ENCODE data around the gene SDR9C7.
"Not testable (repeated sequence)": the region's sequence is repeated elsewhere in the genome, so short reads cannot be mapped to it uniquely, and the experiment has no call there.

- TF ChIP-seq EZH2phosphoT487 (IDR thresholded peaks at IDR 0.05; ENCODE audit: low read depth, severe bottlenecking, unreplicated experiment); CTCF (IDR thresholded peaks at IDR 0.05; ENCODE audit: poor library complexity); EZH2 (IDR thresholded peaks at IDR 0.05; ENCODE audit: borderline replicate concordance): not testable (repeated sequence)
These were observed 54.7 kb downstream of the SDR9C7 start for GRCh38 chr12:56879240-56880124.

Measured in hepatocyte (in vitro differentiated cells).